Activated gamma-delta T cell treated with Interleukin-2 at 50 U/mL for 16 hours (primary cell): Measurements from ENCODE around the gene PDE6D.
"Not testable (repeated sequence)": the region's sequence is repeated elsewhere in the genome, so short reads cannot be mapped to it uniquely, and the experiment has no call there.

Experiments
- DNase-seq: peaks from one replicate; pipeline ENCODE4 v3.0.0-alpha.2; 2020

Gene PDE6D

GRCh38 chr2:231769170-231770136, 11.6 kb downstream of the PDE6D start:
- no peak for DNase-seq

GRCh38 chr2:231765496-231765929, 15.6 kb downstream of the PDE6D start:
- no peak for DNase-seq

GRCh38 chr2:231764760-231765159, 16.3 kb downstream of the PDE6D start:
- no peak for DNase-seq

- DNase-seq: no peak
Observed at GRCh38 chr2:231764124-231764523, 17.0 kb downstream of the PDE6D start.

- DNase-seq: no peak
Observed at GRCh38 chr2:231761735-231762134, 19.3 kb downstream of the PDE6D start.

GRCh38 chr2:231752061-231752460, 29.0 kb downstream of the PDE6D start:
- DNase-seq: no peak

- DNase-seq: no peak
Observed at GRCh38 chr2:231751042-231751815, 29.9 kb downstream of the PDE6D start.

GRCh38 chr2:231749016-231749415, 32.1 kb downstream of the PDE6D start:
- DNase-seq: not testable (repeated sequence)

GRCh38 chr2:231748153-231748896, 32.8 kb downstream of the PDE6D start:
- DNase-seq: not testable (repeated sequence)

GRCh38 chr2:231745303-231746038, 35.6 kb downstream of the PDE6D start:
- no peak for DNase-seq

GRCh38 chr2:231743376-231744116, 37.5 kb downstream of the PDE6D start:
- no peak for DNase-seq

GRCh38 chr2:231737761-231738160, 43.3 kb downstream of the PDE6D start:
- no peak for DNase-seq

- DNase-seq: no peak
Observed at GRCh38 chr2:231732604-231733003, 48.5 kb downstream of the PDE6D start.

- DNase-seq: no peak
Observed at GRCh38 chr2:231727621-231728020, 53.5 kb downstream of the PDE6D start.

GRCh38 chr2:231726276-231726675, 54.8 kb downstream of the PDE6D start:
- no peak for DNase-seq

- DNase-seq: no peak
Observed at GRCh38 chr2:231725476-231725875, 55.6 kb downstream of the PDE6D start.

- DNase-seq: no peak
Observed at GRCh38 chr2:231722721-231723307, 58.3 kb downstream of the PDE6D start.

GRCh38 chr2:231720987-231721966, 59.8 kb downstream of the PDE6D start:
- no peak for DNase-seq

- DNase-seq: no peak
Observed at GRCh38 chr2:231720292-231720986, 60.6 kb downstream of the PDE6D start.
